RWPE1 (cell line): ENCODE measurements around the gene NPPB.
A peak's percentile ranks its signal among the peaks of the same experiment; 100 is the strongest.

Source experiments
- CTCF ChIA-PET: fragments of 350-600 bp; sonication (Branson Sonifier 250); formaldehyde crosslinking; extraction: SDS; loops from one replicate; lab custom pipeline; 2021; lab: Yijun Ruan, JAX
- POLR2A ChIA-PET: fragments of 400-600 bp; formaldehyde crosslinking; extraction: SDS; loops from one replicate; lab custom pipeline; 2020; ENCODE audit warnings: antibody characterized with exemption; ENCODE audit not compliant: low non-redundant PET; lab: Yijun Ruan, JAX
- DNase-seq: peaks from one replicate; pipeline ENCODE4 v3.0.0; 2012; ENCODE audit warnings: low spot score
- H3K27ac ChIP-seq: fragments of 450-650 bp; 2 replicates; pipeline ENCODE4 v1.5.1; 2017
- TF ChIP-seq, protein P1 (sequence below): fragments of 450-650 bp; conservative IDR thresholded peaks from 2 replicates; pipeline ENCODE4 v1.5.1; 2017; ENCODE audit warnings: low read depth, mild to moderate bottlenecking

NPPB gene

DNA sequence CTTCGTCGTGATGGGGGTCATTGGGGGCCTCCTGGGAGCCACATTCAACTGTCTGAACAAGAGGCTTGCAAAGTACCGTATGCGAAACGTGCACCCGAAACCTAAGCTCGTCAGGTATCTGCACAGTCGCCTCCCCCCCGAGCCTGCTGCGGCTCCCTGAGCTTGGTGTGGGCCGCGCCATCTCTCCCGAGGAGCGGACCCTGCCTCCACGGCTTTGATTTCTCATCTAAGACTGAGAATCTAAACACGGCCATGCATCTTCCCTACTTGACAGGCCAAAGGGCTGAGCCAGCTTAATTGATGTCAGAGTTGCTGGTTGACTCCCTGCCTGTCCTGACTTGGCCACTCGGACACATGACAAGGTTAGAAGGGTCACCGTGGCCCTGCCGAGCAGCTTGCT, 30.2 kb downstream of the NPPB start:
- no peak for DNase-seq
- CTCF ChIA-PET = interaction anchor here (1.6 kb wide), 1 partner anchor 10 kb away, joined by 5 read pairs; no protein-coding TSS in a partner anchor
- H3K27ac ChIP-seq = no peak overlapping the region
- POLR2A ChIA-PET = no interaction called here
- TF ChIP-seq, protein P1, sequence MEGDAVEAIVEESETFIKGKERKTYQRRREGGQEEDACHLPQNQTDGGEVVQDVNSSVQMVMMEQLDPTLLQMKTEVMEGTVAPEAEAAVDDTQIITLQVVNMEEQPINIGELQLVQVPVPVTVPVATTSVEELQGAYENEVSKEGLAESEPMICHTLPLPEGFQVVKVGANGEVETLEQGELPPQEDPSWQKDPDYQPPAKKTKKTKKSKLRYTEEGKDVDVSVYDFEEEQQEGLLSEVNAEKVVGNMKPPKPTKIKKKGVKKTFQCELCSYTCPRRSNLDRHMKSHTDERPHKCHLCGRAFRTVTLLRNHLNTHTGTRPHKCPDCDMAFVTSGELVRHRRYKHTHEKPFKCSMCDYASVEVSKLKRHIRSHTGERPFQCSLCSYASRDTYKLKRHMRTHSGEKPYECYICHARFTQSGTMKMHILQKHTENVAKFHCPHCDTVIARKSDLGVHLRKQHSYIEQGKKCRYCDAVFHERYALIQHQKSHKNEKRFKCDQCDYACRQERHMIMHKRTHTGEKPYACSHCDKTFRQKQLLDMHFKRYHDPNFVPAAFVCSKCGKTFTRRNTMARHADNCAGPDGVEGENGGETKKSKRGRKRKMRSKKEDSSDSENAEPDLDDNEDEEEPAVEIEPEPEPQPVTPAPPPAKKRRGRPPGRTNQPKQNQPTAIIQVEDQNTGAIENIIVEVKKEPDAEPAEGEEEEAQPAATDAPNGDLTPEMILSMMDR = no peak

DNA sequence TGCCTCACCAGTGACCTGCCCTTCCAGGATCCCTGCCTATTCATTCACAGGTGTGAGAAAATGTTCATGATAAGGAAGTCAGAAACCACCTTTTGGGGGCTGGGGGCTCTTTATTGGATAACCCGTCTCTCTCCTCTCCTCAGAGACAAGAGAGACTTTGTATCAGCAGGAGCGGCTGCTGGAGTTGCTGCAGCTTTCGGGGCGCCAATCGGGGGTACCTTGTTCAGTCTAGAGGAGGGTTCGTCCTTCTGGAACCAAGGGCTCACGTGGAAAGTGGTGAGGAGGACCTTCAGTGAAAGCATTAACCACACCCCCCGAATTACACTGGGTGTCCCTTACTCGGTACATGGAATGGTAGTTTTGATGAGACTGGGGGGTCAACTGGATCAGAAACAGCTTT, 31.8 kb downstream of the NPPB start:
- no peak overlapping the region for H3K27ac ChIP-seq
- CTCF ChIA-PET = interaction anchor here (0.6 kb wide), 1 partner anchor 65 kb away, joined by 3 read pairs; no protein-coding TSS in a partner anchor
- DNase-seq = no peak
- TF ChIP-seq, protein P1 = no peak
- POLR2A ChIA-PET = no interaction called here

DNA sequence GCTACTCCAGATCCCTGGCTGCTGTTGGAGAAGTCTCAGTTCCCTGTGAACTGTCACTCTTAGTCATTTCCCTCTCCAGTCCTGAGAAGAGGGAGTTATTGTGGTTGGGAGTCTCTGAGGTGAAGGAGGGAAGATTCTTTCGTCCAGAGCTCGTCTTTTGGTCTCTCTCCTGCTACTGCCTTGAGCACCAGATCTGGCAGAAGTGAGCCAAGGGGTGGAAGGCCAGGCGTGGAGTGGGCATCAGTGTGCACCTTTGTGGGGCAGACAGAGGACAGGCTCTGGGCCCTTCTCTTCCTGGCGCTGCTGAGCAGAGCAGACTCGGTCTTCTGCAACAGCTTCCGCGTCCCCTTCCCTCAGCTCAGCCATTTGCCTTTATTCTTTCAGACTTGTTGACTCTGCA, 33.6 kb downstream of the NPPB start:
- CTCF ChIA-PET = interaction anchor here (0.6 kb wide), 1 partner anchor 162 kb away, joined by 4 read pairs; no protein-coding TSS in a partner anchor
- TF ChIP-seq, protein P1 = no peak
- no peak for DNase-seq

DNA sequence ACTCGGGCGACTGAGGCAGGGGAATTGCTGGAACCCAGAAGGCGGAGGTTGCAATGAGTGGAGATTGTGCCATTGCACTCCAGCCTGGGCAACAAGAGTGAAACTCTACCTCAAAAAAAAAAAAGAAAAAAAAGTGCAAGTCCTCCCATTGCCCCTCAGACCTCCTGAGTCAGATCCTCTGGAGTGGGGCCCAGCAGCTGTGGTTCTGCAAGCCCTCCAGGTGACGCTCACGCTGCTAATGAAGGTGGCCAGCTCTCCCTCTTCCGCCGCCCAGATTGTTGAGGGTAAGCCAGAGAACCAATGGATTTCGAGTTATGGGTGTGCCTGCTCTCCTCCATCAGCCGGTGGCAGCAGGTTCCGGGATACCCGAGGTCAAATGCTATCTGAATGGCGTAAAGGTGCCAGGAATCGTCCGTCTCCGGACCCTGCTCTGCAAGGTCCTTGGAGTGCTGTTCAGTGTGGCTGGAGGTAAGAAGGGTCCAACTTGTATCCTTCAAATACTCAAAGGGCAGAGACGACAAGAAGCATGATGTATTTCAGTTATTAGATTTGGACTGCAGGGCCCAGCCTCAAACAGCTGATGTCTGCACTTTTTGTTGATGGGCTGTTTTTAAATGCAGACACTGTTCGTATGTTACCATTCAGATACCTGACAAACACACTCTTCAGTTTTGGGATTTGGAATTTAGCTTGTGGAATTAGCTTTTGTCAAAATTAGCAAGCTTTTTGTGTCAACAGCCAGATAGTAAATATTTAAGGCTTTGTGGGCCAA, 35.2 kb downstream of the NPPB start:
- ChIA-PET CTCF (no interaction called here), POLR2A (no interaction called here)
- no peak overlapping the region for H3K27ac ChIP-seq
- no peak for DNase-seq
- TF ChIP-seq, protein P1 = no peak

More for the DNA sequence above, 33.6 kb downstream of the NPPB start:
- H3K27ac ChIP-seq = no peak overlapping the region
- POLR2A ChIA-PET = no interaction called here

DNA sequence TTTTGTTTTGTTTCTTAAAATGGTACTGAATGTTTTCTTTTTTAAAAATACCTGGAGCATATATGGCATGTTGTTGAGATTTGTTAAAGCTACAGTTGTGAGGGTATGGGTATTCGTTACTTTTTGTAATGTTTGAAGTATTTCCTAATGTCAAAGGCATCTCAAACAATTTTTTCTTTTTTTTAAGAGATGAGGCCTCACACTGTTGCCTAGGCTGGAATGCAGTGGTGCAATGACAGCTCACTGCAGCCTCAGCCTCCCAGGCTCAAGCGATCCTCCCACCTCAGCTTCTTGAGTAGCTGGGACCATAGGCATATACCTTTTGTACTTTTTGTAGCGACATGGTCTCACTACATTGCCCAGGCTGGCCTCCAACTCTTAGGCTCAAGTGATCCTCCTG, 36.7 kb downstream of the NPPB start:
- DNase-seq = no peak
- CTCF ChIA-PET = interaction anchor here (0.8 kb wide), 1 partner anchor 785 kb away, joined by 3 read pairs; no protein-coding TSS in a partner anchor
- H3K27ac ChIP-seq = peak overlapping the region; percentile 17; the same call in 1 of the 2 replicates
- POLR2A ChIA-PET = no interaction called here
- TF ChIP-seq, protein P1 = no peak

DNA sequence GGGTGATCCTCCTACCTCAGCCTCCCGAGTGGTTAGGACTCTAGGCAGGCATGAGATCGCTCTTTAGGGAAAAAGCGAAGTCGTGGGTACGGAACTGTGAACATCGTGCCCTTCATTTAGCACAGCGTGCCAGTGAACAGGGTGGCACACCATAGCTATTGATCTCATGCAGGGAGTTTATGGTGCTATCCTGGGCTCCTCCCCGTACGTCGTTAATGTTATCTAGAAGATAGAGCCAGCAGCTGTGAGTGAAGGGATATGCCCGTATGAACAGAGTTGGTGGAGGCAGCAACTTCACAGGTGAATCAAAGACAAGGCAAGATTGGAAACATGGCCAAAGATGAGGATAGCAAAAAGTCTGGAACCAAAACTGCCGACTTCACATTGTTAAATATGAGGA, 41.6 kb downstream of the NPPB start:
- TF ChIP-seq, protein P1 = no peak
- ChIA-PET POLR2A (no interaction called here), CTCF (interaction anchor here (0.6 kb wide), 1 partner anchor 204 kb away, joined by 3 read pairs; no protein-coding TSS in a partner anchor)
- DNase-seq = no peak
- no peak overlapping the region for H3K27ac ChIP-seq
